Peyer's patch (tissue), 4 donors: ENCODE data around the gene BFSP2.

ENCODE experiments used
- POLR2A ChIP-seq, 2 donors: fragments of 450-650 bp; IDR thresholded peaks; one replicate each; pipeline ENCODE4 v1.5.1; 2017; ENCODE audit warnings: antibody characterized with exemption in 2 of 2, mild to moderate bottlenecking in 2 of 2, moderate library complexity in 2 of 2
- TF ChIP-seq, protein P1 (sequence below), 6 experiments: fragments of 450-650 bp in 4 of 6; fragments of 200-600 bp in 2 of 6; sonication (generic) in 1 of 6; IDR thresholded peaks; one replicate each; pipeline ENCODE4 v1.5.1; 2017 to 2019; ENCODE audit warnings: antibody characterized with exemption in 6 of 6, mild to moderate bottlenecking in 3 of 6, moderate library complexity in 1 of 6

DNA sequence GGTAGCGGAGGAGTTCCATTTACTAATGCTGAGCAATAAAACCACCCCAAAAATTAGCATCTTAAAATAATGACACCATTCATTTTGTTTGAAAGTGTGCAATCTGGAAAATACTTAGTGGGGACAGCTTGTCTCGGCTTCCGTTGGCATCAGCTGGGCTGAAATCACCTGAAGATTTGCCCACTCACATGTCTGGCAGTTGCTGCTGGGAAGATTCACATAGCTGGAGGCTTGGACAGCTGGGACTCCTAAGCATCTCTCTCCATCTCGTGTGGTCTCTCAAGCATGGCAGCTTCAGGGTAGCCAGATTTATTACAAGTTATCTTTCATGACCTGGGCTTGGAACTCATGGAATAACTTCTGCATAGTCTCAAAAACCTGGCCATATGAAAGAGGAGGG lies 38.4 kb upstream of the BFSP2 start:
- TF ChIP-seq, protein P1, sequence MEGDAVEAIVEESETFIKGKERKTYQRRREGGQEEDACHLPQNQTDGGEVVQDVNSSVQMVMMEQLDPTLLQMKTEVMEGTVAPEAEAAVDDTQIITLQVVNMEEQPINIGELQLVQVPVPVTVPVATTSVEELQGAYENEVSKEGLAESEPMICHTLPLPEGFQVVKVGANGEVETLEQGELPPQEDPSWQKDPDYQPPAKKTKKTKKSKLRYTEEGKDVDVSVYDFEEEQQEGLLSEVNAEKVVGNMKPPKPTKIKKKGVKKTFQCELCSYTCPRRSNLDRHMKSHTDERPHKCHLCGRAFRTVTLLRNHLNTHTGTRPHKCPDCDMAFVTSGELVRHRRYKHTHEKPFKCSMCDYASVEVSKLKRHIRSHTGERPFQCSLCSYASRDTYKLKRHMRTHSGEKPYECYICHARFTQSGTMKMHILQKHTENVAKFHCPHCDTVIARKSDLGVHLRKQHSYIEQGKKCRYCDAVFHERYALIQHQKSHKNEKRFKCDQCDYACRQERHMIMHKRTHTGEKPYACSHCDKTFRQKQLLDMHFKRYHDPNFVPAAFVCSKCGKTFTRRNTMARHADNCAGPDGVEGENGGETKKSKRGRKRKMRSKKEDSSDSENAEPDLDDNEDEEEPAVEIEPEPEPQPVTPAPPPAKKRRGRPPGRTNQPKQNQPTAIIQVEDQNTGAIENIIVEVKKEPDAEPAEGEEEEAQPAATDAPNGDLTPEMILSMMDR (IDR thresholded peaks at IDR 0.05), result no peak
- no peak for TF ChIP-seq POLR2A (IDR thresholded peaks at IDR 0.05)
